ENCODE results near the gene TAF6L. TPM values are rescaled to one million over a fixed set of nuclear protein-coding genes. Genes with fewer than 3 reads are reported as not detected.

TAF6L gene
- total RNA-seq, 2 donors from 2014 or later: 37.4 to 41.7 TPM

DNA sequence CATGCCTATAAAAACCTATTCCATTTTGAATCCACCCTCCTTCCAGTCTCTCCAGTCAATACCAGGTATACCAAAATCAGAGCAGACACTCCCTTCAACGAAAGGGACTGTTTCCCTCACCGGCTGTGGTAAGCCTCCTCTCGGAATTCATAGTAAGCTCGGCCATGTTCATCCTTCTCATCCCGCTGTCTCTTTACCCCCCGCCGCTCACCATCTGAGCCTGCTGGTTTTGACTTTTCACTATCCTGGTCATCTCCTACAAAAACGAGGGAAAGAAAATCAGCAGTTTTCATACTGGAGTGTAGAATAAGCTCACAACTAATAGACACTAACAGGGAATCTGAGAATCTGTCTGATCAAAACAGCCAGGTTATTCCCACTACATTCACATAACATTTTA, 47.0 kb upstream of the TAF6L start:
- H3K27me3 Mint-ChIP-seq (ENCODE audit: insufficient read depth): no peaks in the 10 kb centered on the region
- Histone ChIP-seq H3K4me3 (ENCODE audit: low read length) (peak overlapping the region; percentile 97), H3K9me3 (ENCODE audit: control insufficient read depth, low read length) (no peaks in the 10 kb centered on the region), H3K4me1 (ENCODE audit: control insufficient read depth, insufficient read depth, low read length) (no peaks in the 10 kb centered on the region), H3K27me3 (ENCODE audit: control insufficient read depth, insufficient read depth, low read length, poor library complexity, severe bottlenecking) (no peaks in the 10 kb centered on the region), H3K27ac (ENCODE audit: low read depth, low read length) (no peak overlapping the region), H3K36me3 (ENCODE audit: control insufficient read depth, insufficient read depth, low read length) (peaks cover 55% of the 10 kb centered on the region), H3K9ac (ENCODE audit: extremely low read depth, low read length, poor library complexity, severe bottlenecking) (no peak overlapping the region)
- H3K27ac Mint-ChIP-seq: peak overlapping the region; percentile 35
- H3K4me1 Mint-ChIP-seq: peaks cover 22% of the 10 kb centered on the region
- peak overlapping the region; percentile 96 for H3K4me3 Mint-ChIP-seq
- DNase-seq: no peak
- WGBS, 2 experiments (ENCODE audit: insufficient coverage in 1 of 2, insufficient read length in 1 of 2): 84 to 87% methylated on average over 6 to 8 of the region's 8 CpGs
- TF ChIP-seq, protein P1, sequence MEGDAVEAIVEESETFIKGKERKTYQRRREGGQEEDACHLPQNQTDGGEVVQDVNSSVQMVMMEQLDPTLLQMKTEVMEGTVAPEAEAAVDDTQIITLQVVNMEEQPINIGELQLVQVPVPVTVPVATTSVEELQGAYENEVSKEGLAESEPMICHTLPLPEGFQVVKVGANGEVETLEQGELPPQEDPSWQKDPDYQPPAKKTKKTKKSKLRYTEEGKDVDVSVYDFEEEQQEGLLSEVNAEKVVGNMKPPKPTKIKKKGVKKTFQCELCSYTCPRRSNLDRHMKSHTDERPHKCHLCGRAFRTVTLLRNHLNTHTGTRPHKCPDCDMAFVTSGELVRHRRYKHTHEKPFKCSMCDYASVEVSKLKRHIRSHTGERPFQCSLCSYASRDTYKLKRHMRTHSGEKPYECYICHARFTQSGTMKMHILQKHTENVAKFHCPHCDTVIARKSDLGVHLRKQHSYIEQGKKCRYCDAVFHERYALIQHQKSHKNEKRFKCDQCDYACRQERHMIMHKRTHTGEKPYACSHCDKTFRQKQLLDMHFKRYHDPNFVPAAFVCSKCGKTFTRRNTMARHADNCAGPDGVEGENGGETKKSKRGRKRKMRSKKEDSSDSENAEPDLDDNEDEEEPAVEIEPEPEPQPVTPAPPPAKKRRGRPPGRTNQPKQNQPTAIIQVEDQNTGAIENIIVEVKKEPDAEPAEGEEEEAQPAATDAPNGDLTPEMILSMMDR (conservative IDR thresholded peaks at IDR 0.05): no peak
- peaks cover 61% of the 10 kb centered on the region for H3K36me3 Mint-ChIP-seq (ENCODE audit: low read depth)
- H3K9me3 Mint-ChIP-seq: no peaks in the 10 kb centered on the region

DNA sequence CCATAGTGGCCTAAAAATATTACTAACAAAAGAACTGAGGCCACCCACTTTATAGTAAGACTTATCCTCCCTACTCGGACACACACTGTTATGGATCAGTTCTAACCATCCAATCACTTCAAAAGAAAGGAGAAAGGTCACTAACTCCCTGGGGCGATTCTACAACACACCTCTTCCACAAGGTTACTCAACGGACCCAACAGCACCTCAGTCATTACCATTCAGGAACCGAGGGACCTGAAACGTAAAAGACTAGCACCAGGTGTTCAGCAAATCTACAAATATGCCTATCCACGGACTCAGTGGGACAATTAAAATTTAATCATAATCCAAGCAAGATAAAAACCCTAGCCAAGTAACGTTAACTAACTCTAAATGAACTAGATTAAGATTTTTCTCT, 45.5 kb upstream of the TAF6L start:
- Mint-ChIP-seq H3K4me3 (peak overlapping the region; percentile 96), H3K27me3 (ENCODE audit: insufficient read depth) (no peaks in the 10 kb centered on the region), H3K4me1 (peaks cover 22% of the 10 kb centered on the region), H3K36me3 (ENCODE audit: low read depth) (peaks cover 51% of the 10 kb centered on the region), H3K27ac (peak overlapping the region; percentile 69), H3K9me3 (no peaks in the 10 kb centered on the region)
- DNase-seq: no peak
- Histone ChIP-seq H3K4me3 (ENCODE audit: low read length) (peak overlapping the region; percentile 97), H3K9me3 (ENCODE audit: control insufficient read depth, low read length) (no peaks in the 10 kb centered on the region), H3K36me3 (ENCODE audit: control insufficient read depth, insufficient read depth, low read length) (peaks cover 45% of the 10 kb centered on the region), H3K9ac (ENCODE audit: extremely low read depth, low read length, poor library complexity, severe bottlenecking) (peak overlapping the region; percentile 78), H3K4me1 (ENCODE audit: control insufficient read depth, insufficient read depth, low read length) (no peaks in the 10 kb centered on the region), H3K27me3 (ENCODE audit: control insufficient read depth, insufficient read depth, low read length, poor library complexity, severe bottlenecking) (no peaks in the 10 kb centered on the region), H3K27ac (ENCODE audit: low read depth, low read length) (peak overlapping the region; percentile 93)
- 0 to 2% methylated on average over 6 to 7 of the region's 7 CpGs for WGBS, 2 experiments (ENCODE audit: insufficient coverage in 1 of 2, insufficient read length in 1 of 2)
- TF ChIP-seq, protein P1 (conservative IDR thresholded peaks at IDR 0.05): no peak

DNA sequence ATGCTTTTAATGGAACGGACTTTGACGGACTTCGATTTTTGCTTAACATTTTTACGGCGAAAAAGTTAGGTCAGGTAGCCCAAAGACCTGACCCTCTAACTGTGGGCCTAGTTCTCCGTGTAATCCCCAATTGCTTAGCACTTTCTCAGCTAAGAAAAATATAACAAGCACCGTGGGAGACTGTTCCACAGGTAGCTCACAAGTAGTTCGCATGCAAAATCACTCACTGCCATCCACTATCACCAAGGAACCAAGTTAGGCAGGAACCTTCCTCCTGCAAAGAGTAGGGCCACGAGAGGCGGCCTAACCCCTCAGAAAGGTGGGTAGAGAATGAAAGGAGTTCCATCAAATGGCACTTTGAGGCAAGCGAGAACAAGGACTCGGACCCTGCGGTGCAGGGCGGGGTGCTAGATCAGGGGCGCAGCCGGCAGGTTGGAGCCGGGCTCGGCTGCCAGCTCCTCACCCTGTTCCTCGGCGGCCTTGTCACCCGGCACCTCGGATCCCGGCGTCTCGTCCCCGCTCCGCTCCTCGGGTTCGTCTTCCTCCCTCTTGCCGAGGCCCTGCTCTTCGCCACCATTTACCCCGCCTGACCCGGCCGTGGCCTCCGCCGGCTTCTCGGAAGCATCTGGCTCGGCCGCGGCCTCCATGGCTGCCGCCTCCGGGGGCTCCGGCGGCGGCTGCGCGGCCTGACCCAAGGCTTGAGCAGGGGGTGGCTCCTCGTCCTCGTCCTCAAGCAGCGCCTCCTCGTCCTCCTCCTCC, 44.9 kb upstream of the TAF6L start:
- peak overlapping the region; percentile 97 for H3K4me3 ChIP-seq (ENCODE audit: low read length)
- peak overlapping the region; percentile 93 for H3K27ac ChIP-seq (ENCODE audit: low read depth, low read length)
- no peaks in the 10 kb centered on the region for H3K27me3 ChIP-seq (ENCODE audit: control insufficient read depth, insufficient read depth, low read length, poor library complexity, severe bottlenecking)
- WGBS, 2 experiments (ENCODE audit: insufficient coverage in 1 of 2, insufficient read length in 1 of 2): 0 to 1% methylated on average over 34 to 51 of the region's 51 CpGs
- peak overlapping the region; percentile 96 for H3K4me3 Mint-ChIP-seq
- H3K27ac Mint-ChIP-seq: peak overlapping the region; percentile 69
- peaks cover 22% of the 10 kb centered on the region for H3K4me1 Mint-ChIP-seq
- H3K9ac ChIP-seq (ENCODE audit: extremely low read depth, low read length, poor library complexity, severe bottlenecking): peak overlapping the region; percentile 78
- no peaks in the 10 kb centered on the region for H3K27me3 Mint-ChIP-seq (ENCODE audit: insufficient read depth)
- H3K4me1 ChIP-seq (ENCODE audit: control insufficient read depth, insufficient read depth, low read length): no peaks in the 10 kb centered on the region
- H3K9me3 Mint-ChIP-seq: no peaks in the 10 kb centered on the region
- H3K9me3 ChIP-seq (ENCODE audit: control insufficient read depth, low read length): no peaks in the 10 kb centered on the region
- peak; percentile 58 for DNase-seq
- peaks cover 42% of the 10 kb centered on the region for H3K36me3 ChIP-seq (ENCODE audit: control insufficient read depth, insufficient read depth, low read length)
- TF ChIP-seq, protein P1 (conservative IDR thresholded peaks at IDR 0.05): no peak
- peaks cover 48% of the 10 kb centered on the region for H3K36me3 Mint-ChIP-seq (ENCODE audit: low read depth)

All from endodermal cell (in vitro differentiated cells).